Stimulated activated CD8-positive, alpha-beta memory T cell treated with anti-CD3 and anti-CD28 coated beads, Interleukin-15, amount 100 ng/mL, for 24 hours (primary cell): ENCODE results near the gene ZNF70.
"Not testable (repeated sequence)": the region's sequence is repeated elsewhere in the genome, so short reads cannot be mapped to it uniquely, and the experiment has no call there.

Source experiments
- DNase-seq: peaks from one replicate; pipeline ENCODE4 v3.0.0-alpha.2; 2020; ENCODE audit warnings: low read depth

The ZNF70 gene

DNA sequence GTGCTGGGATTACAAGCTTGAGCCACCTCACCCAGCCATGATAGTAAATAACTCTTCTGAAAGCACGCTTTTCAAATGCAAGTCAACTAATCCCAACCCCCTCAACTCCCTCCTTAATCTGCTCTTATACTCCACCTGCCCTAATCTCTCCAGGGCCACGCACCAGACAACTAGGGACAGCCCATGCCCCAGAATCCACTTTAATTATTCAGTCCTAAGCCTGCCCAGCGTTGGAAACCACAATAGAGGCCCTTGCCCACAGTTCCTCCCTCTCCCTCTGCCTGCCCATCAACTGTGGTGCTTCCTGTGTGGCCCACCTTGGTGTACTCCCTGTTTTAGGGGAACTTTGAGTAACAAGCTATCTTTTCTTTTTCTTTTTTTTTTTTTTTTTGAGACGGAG, 6.0 kb upstream of the ZNF70 start:
- no peak for DNase-seq

- DNase-seq = no peak
Observed at GRCh38 chr22:23755711-23756110, 4.8 kb upstream of the ZNF70 start.

- DNase-seq = no peak
Observed at GRCh38 chr22:23754980-23755636, 4.2 kb upstream of the ZNF70 start.

DNA sequence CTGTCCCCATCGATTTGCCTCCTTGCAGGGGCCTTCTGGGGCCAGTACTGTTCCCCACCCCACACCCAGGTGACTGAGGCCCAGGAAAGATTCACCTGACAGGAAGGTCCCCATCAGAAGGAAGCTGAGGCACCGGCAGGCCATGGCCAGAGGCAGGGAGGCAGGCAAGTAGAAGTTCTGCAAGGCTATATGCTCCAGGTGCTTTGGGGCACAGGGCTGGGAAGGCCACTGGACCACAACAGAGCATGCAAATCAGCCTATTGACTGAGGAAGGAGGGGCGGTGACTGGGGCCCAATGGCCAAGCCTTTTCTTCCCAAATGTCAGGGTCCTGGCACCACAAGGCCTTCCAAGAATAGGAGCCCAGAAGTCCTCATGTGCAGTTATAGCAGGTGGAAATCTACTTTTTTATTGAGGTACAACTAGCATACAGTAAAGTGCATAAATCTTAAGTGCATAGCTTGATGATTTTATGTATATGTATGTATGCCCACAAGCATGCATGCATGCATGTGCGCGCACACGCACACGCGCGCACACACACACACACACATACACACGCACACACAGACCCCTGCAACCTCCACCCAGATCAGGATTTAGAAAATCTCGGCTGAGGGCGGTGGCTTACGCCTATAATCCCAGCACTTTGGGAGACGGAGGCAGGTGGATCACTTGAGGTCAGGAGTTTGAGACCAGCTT, 3.5 kb upstream of the ZNF70 start, which contains the start of gene VPREB3:
VPREB3 (minus strand) TSS at position 206 of the 700 bp plus-strand sequence; CDS start at position 144, 62 bp downstream.
- DNase-seq = no peak

- DNase-seq = no peak
Observed at GRCh38 chr22:23753385-23753784, 2.5 kb upstream of the ZNF70 start.

- no peak for DNase-seq
Observed at GRCh38 chr22:23752750-23753149, 1.8 kb upstream of the ZNF70 start.

- DNase-seq = no peak
Observed at GRCh38 chr22:23752090-23752691, 1.3 kb upstream of the ZNF70 start.

DNA sequence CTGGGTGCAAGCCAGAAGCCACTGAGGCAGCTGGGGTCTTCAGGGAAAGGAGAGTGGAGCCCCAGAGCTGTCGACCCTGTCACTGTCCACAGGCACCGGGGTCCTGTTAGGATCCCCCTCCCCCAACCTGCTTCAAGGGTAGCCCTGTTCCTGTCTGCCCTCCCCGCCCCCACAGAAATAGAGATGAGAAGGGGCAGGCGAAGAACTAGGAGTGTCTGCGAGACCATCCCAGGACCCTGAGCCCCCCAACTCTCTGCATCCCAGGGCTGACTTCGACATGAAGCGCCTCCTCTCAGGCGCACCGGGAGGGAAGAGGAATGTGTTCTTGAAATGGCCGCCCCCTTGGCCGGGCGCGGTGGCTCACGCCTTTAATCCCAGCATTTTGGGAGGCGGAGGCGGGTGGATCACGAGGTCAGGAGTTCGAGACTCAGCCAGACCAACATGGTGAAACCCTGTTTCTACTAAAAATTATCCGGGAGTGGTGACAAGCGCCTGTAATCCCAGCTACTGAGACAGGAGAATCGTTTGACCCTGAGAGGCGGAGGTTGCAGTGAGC, 607 bp upstream of the ZNF70 start:
- no peak for DNase-seq

GRCh38 chr22:23750367-23750713, 572 bp downstream of the ZNF70 start:
- no peak for DNase-seq

DNA sequence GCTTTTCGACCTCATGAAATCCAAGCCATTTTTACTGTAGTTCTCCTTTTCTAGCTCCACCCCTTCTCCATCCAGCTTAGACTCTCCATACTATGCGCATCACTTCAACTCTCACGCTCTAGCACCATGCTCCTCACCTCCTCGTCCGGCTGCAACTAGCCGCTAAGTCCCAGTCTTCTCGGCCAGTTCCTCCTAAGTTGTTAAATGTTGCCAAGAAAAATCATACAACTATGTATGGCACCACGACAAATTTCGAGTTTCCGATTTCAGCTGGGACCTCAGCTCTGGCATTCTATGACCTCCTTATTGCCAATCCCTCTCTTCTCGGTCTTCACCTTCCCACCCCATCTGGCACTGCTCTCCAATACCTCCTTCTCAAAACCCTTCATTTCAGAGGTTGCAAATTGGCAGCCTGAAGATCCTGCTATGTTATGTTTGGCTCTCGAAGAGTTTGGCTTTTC, 1.0 kb downstream of the ZNF70 start:
- no peak for DNase-seq

DNA sequence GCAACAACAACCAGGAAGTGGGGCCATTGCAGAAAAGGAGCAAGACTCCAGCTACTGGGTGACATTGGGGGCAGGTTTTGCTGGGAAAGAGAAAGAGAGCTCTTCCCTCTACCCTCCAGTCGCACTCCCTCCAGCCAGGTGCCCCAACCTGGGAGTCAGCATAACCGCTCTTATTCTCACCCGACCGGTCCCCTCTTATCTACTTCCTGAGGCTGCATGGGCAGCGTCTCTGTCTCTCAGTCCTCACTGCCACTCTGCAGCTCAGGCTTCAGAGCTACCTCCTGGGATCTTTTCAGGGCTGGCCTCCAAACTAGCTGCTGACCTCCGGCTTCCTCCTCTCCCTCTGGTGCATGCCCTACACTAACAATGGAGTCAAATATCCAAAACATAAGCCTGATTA, 5.1 kb downstream of the ZNF70 start:
- no peak for DNase-seq

- no peak for DNase-seq
Observed at GRCh38 chr22:23744485-23744884, 6.4 kb downstream of the ZNF70 start.

GRCh38 chr22:23744001-23744400, 6.9 kb downstream of the ZNF70 start:
- DNase-seq = no peak

GRCh38 chr22:23743303-23743705, 7.6 kb downstream of the ZNF70 start:
- DNase-seq = no peak

DNA sequence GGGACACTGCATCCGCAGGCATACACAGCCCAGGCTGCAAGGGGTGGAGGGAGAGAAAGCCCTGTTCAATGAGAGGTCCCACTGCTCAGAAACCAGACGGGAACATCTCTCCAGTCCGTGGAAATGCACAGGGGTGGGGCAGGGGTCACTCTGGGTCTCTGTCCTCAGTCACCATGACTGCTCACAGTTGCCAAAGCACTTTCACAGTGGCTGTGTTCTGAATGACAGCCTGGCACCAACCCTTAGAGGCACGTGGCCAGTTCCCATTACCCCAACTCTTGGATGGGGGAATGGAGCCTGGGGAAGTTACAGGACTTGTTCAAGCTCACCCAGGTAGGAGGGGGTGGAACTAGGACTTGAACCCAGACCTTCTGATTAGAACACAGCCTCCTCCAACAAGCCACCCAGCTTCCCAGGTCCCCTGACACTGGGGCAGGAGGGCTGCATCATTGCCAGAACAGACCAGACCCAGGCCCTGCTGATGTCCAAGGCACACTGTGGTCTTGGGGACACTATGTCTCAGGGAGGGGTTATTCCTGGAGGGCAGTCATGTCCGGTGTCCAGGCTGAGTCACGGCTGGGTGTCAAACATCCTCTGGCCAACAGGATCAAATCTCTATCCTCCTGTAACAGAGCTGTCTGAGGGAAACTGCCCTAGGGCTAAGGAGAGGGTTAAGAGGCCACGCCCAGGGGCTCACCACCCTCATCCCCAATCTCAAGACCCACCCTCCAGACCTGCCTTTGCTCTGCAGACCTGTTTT, 8.2 kb downstream of the ZNF70 start:
- no peak for DNase-seq

DNA sequence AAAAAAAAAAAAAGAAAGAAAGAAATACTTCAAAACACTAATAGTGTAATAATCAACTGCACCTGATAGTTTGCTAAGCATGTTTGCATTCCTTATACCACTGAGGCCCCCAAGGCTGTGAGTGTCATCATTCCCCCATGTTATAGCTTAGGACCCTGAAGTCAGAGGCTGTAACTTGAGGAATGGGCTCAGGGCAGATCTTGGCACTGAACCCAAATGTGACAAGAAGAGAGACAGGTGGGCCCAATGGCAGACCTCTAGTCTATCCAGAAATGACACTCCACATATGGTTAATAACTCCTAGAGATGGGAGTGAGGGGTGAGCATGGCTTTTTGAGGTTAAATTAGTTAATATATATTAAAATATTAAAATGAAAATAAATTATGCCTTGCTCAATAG, 13.2 kb downstream of the ZNF70 start:
- no peak for DNase-seq

- DNase-seq = not testable (repeated sequence)
Observed at GRCh38 chr22:23728108-23728507, 22.8 kb downstream of the ZNF70 start.

DNA sequence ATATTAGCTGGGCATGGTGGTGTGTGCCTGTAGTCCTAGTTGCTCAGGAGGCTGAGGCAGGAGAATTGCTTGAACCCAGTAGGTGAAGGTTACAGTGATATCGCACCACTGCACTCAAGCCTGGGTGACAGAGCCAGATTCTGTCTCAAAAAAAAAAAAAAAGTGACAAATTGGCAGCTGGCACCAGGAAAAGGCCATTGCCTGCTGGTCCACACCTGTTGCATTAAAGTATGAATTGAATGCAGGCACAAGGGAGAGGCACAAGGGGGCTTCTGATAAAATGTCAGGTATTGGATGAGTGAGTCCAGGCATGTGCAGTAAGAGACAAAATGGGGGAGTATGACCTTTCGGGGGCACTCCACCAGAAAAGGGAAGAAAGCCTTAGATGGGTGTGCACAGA, 28.2 kb downstream of the ZNF70 start:
- no peak for DNase-seq

- DNase-seq = no peak
Observed at GRCh38 chr22:23722160-23722559, 28.8 kb downstream of the ZNF70 start.

GRCh38 chr22:23720855-23721254, 30.1 kb downstream of the ZNF70 start:
- no peak for DNase-seq

- DNase-seq = no peak
Observed at GRCh38 chr22:23718371-23719165, 32.3 kb downstream of the ZNF70 start.
